GM12878 (cell line): ENCODE measurements around the gene TNRC6B.

Experiments
- CHD4 ChIP-seq: fragments of 200-600 bp; sonication (generic); IDR thresholded peaks from 2 replicates; pipeline ENCODE4 v1.6.1; 2016; ENCODE audit warnings: mild to moderate bottlenecking
- CREB1 ChIP-seq: IDR thresholded peaks from 2 replicates; pipeline ENCODE4 v1.6.1; 2012; ENCODE audit warnings: low read depth, mild to moderate bottlenecking, inconsistent platforms
- CTCF ChIP-seq, 3 experiments: IDR thresholded peaks in 2 of 3; conservative IDR thresholded peaks in 1 of 3; 2 replicates each; pipeline ENCODE4 v1.5.1; 2011; ENCODE audit warnings: low read depth in 3 of 3, low read length in 3 of 3, mild to moderate bottlenecking in 3 of 3, control low read depth in 2 of 3, moderate library complexity in 2 of 3, inconsistent platforms in 1 of 3, mixed read lengths in 1 of 3; ENCODE audit not compliant: control insufficient read depth in 2 of 3, insufficient read depth in 1 of 3; ENCODE audit errors: extremely low read depth in 1 of 3
- EZH2 ChIP-seq: IDR thresholded peaks from 2 replicates; pipeline ENCODE4 v1.6.1; 2012; ENCODE audit warnings: low read depth, mild to moderate bottlenecking, control low read depth, inconsistent platforms, low read length, borderline replicate concordance; ENCODE audit not compliant: control insufficient read depth
- JUNB ChIP-seq: IDR thresholded peaks from 2 replicates; pipeline ENCODE4 v1.6.1; 2016; ENCODE audit warnings: antibody characterized with exemption, mild to moderate bottlenecking
- MYC ChIP-seq: IDR thresholded peaks from 2 replicates; pipeline ENCODE4 v1.6.1; 2011; ENCODE audit warnings: mild to moderate bottlenecking, low read length, moderate library complexity, inconsistent platforms; ENCODE audit not compliant: insufficient read depth, insufficient replicate concordance, insufficient read length, severe bottlenecking
- PML ChIP-seq: IDR thresholded peaks from 2 replicates; pipeline ENCODE4 v1.6.1; 2012; ENCODE audit warnings: low read length, inconsistent platforms
- POLR2A ChIP-seq: IDR thresholded peaks from 2 replicates; pipeline ENCODE4 v1.6.1; 2011; ENCODE audit warnings: low read depth, mild to moderate bottlenecking, low read length
- SIX5 ChIP-seq: IDR thresholded peaks from 2 replicates; pipeline ENCODE4 v1.6.1; 2011; ENCODE audit warnings: mild to moderate bottlenecking, low read depth, low read length, moderate library complexity; ENCODE audit not compliant: severe bottlenecking
- ZNF592 ChIP-seq: fragments of 450-650 bp; IDR thresholded peaks from 2 replicates; pipeline ENCODE4 v1.6.1; 2017; ENCODE audit warnings: mild to moderate bottlenecking, moderate library complexity
- TF ChIP-seq, protein P1 (sequence below): IDR thresholded peaks from 2 replicates; pipeline ENCODE4 v1.6.1; 2012; ENCODE audit warnings: mild to moderate bottlenecking, low read depth, low read length

DNA sequence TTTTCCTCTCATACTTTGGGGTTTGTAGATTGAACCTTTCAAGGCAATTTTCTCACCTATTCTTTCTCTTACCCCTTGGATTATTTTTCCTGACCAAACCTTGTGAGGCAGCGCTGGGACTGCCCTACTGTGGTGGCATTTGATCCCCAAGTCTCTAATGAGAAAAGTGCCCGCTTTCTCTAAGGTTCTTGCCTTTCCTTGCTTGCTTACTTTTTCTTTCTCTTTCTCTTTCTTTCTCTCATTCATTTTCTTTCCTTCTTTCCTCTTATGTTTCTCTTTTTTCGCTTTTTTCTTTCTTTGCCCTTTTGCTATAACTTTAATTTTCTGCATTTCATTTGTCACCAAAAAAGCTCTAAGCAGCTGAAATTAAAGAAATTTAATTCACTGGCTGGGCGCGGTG is 127.9 kb downstream of the TNRC6B start:
- TF ChIP-seq PML (no peak), CREB1 (no peak), JUNB (no peak), ZNF592 (no peak), MYC (no peak), CTCF (IDR thresholded peaks at IDR 0.05 in 2 of 3, conservative IDR thresholded peaks at IDR 0.05 in 1 of 3; ENCODE audit: control insufficient read depth in 2 of 3, extremely low read depth in 1 of 3, insufficient read depth in 1 of 3, low read depth in 3 of 3, low read length in 3 of 3) (no peak), CHD4 (no peak), EZH2 (no peak), POLR2A (no peak), SIX5 (no peak)
- TF ChIP-seq, protein P1, sequence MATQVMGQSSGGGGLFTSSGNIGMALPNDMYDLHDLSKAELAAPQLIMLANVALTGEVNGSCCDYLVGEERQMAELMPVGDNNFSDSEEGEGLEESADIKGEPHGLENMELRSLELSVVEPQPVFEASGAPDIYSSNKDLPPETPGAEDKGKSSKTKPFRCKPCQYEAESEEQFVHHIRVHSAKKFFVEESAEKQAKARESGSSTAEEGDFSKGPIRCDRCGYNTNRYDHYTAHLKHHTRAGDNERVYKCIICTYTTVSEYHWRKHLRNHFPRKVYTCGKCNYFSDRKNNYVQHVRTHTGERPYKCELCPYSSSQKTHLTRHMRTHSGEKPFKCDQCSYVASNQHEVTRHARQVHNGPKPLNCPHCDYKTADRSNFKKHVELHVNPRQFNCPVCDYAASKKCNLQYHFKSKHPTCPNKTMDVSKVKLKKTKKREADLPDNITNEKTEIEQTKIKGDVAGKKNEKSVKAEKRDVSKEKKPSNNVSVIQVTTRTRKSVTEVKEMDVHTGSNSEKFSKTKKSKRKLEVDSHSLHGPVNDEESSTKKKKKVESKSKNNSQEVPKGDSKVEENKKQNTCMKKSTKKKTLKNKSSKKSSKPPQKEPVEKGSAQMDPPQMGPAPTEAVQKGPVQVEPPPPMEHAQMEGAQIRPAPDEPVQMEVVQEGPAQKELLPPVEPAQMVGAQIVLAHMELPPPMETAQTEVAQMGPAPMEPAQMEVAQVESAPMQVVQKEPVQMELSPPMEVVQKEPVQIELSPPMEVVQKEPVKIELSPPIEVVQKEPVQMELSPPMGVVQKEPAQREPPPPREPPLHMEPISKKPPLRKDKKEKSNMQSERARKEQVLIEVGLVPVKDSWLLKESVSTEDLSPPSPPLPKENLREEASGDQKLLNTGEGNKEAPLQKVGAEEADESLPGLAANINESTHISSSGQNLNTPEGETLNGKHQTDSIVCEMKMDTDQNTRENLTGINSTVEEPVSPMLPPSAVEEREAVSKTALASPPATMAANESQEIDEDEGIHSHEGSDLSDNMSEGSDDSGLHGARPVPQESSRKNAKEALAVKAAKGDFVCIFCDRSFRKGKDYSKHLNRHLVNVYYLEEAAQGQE, result no peak
